HFFc6 (cell line): ENCODE measurements around the gene TNFRSF6B. TPM values are rescaled to one million over a fixed set of nuclear protein-coding genes. Genes with fewer than 3 reads are reported as not detected.

Experiments used
- DNase-seq: peaks from one replicate; pipeline ENCODE4 v3.0.0-alpha.2; 2018
- H3K27ac Mint-ChIP-seq: 2 replicates; pipeline ENCODE4 v1.8.0; 2020; ENCODE audit warnings: mild to moderate bottlenecking, mixed read lengths
- H3K27me3 Mint-ChIP-seq: 2 replicates; pipeline ENCODE4 v1.8.0; 2021; ENCODE audit warnings: mild to moderate bottlenecking, moderate library complexity, mixed read lengths; ENCODE audit not compliant: insufficient read depth
- H3K36me3 Mint-ChIP-seq: 2 replicates; pipeline ENCODE4 v1.8.0; 2021; ENCODE audit warnings: low read depth, mixed read lengths
- H3K4me1 Mint-ChIP-seq: 2 replicates; pipeline ENCODE4 v1.8.0; 2020; ENCODE audit warnings: low read depth, mixed read lengths
- H3K4me3 Mint-ChIP-seq: 2 replicates; pipeline ENCODE4 v1.8.0; 2020; ENCODE audit warnings: mild to moderate bottlenecking, moderate library complexity, mixed read lengths
- H3K9me3 Mint-ChIP-seq: 2 replicates; pipeline ENCODE4 v1.8.0; 2020; ENCODE audit warnings: mild to moderate bottlenecking, mixed read lengths
- total RNA-seq, 6 experiments: library from RNA; stranded (reverse); fragmentation: NEBNext Ultra II Directional; extraction: Animal tissue kit (Norgen Biotek cat#: 25700); gene quantifications; 2 replicates in 1 of 6; 3 replicates in 5 of 6; pipeline ENCODE4 v1.2.3, GENCODE V29; 2021
- TF ChIP-seq, protein P1 (sequence below): fragments of 200-600 bp; sonication (generic); IDR thresholded peaks from 2 replicates; pipeline ENCODE4 v1.5.0; 2021; ENCODE audit warnings: antibody characterized with exemption, mild to moderate bottlenecking

The TNFRSF6B gene
- total RNA-seq, 6 experiments from 2014 or later = 0.33 to 1.8 (median 1.1) TPM

- no peaks in the 10 kb centered on the region; the same call in none of the 2 replicates for H3K27me3 Mint-ChIP-seq
- TF ChIP-seq, protein P1, sequence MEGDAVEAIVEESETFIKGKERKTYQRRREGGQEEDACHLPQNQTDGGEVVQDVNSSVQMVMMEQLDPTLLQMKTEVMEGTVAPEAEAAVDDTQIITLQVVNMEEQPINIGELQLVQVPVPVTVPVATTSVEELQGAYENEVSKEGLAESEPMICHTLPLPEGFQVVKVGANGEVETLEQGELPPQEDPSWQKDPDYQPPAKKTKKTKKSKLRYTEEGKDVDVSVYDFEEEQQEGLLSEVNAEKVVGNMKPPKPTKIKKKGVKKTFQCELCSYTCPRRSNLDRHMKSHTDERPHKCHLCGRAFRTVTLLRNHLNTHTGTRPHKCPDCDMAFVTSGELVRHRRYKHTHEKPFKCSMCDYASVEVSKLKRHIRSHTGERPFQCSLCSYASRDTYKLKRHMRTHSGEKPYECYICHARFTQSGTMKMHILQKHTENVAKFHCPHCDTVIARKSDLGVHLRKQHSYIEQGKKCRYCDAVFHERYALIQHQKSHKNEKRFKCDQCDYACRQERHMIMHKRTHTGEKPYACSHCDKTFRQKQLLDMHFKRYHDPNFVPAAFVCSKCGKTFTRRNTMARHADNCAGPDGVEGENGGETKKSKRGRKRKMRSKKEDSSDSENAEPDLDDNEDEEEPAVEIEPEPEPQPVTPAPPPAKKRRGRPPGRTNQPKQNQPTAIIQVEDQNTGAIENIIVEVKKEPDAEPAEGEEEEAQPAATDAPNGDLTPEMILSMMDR = no peak
- H3K4me1 Mint-ChIP-seq = no peaks in the 10 kb centered on the region
- DNase-seq = no peak
- H3K36me3 Mint-ChIP-seq = peaks cover 34% of the 10 kb centered on the region
- H3K4me3 Mint-ChIP-seq = no peak overlapping the region
- no peak overlapping the region for H3K27ac Mint-ChIP-seq
- no peaks in the 10 kb centered on the region for H3K9me3 Mint-ChIP-seq
These were observed 23.8 kb upstream of the TNFRSF6B start for GRCh38 chr20:63672666-63673065.

GRCh38 chr20:63673951-63674350 lies 22.5 kb upstream of the TNFRSF6B start:
- no peak for DNase-seq
- TF ChIP-seq, protein P1 = no peak
- peaks cover 31% of the 10 kb centered on the region for H3K36me3 Mint-ChIP-seq

DNA sequence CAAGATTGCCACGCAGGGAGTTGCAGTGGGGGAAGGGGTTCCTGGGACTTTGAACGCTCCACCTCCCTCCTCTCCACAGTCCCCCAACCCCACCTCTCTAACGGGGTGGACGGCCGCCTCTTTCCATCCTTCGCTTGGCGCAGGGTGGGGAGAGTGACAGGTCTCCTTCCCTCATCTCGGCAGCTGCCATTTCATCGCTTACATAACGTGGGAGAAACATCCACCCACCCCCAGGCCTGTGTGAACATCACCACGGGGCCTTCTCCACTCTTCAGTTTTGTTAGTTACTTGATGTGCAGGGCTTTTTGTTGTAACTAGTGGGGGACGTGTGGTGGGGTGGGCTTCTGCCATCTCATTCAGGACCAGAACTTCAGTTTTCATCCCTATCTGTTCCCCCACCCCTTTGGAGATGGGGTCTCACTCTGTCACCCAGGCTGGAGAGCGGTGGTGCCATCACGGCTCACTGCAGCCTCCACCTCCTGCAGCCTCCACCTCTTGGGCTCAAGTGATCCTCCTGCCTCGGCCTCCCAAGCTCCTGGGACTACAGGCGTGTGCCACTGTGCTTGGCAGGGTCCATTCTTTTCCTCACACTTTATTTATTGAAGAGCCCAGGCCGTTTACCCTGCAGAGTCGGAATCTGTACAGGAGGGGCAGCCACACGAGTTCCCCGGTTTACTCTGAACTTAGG lies 20.6 kb upstream of the TNFRSF6B start:
- no peaks in the 10 kb centered on the region for H3K4me1 Mint-ChIP-seq
- TF ChIP-seq, protein P1 = no peak
- no peaks in the 10 kb centered on the region for H3K9me3 Mint-ChIP-seq
- no peak for DNase-seq
- no peak overlapping the region for H3K27ac Mint-ChIP-seq
- H3K4me3 Mint-ChIP-seq = no peak overlapping the region
- H3K36me3 Mint-ChIP-seq = peaks cover 26% of the 10 kb centered on the region
- H3K27me3 Mint-ChIP-seq = no peaks in the 10 kb centered on the region; the same call in none of the 2 replicates

More at GRCh38 chr20:63673951-63674350, 22.5 kb upstream of the TNFRSF6B start:
- no peaks in the 10 kb centered on the region for H3K4me1 Mint-ChIP-seq
- H3K27ac Mint-ChIP-seq = no peak overlapping the region
- H3K9me3 Mint-ChIP-seq = no peaks in the 10 kb centered on the region
- no peak overlapping the region for H3K4me3 Mint-ChIP-seq
- no peaks in the 10 kb centered on the region; the same call in none of the 2 replicates for H3K27me3 Mint-ChIP-seq

DNA sequence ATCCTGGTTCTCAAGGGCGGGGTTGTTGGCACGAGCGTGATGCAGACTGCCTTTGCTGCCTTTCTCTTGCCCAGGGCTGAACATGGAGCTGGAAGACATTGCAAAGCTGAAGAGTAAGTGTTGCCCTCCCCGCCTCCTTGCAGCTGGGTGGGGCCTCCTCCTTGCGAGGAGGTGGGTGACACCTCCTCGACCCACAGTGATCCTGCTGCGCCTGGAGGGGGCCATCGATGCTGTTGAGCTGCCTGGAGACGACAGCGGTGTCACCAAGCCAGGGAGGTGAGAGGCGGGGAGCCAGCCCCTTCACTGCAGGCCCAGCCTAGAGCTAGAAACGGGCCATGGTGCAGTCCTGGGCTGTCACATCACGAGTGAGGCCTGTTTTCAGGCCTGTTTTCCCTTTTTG lies 18.4 kb upstream of the TNFRSF6B start:
- Mint-ChIP-seq H3K27me3 (peaks cover 4% of the 10 kb centered on the region), H3K36me3 (peaks cover 21% of the 10 kb centered on the region), H3K4me3 (no peak overlapping the region), H3K27ac (no peak overlapping the region), H3K4me1 (peaks cover 9% of the 10 kb centered on the region), H3K9me3 (no peaks in the 10 kb centered on the region)
- TF ChIP-seq, protein P1 = no peak
- no peak for DNase-seq

- Mint-ChIP-seq H3K4me1 (peaks cover 14% of the 10 kb centered on the region), H3K27me3 (peaks cover 4% of the 10 kb centered on the region), H3K4me3 (no peak overlapping the region), H3K27ac (no peak overlapping the region; the same call in 1 of the 2 replicates), H3K9me3 (no peaks in the 10 kb centered on the region; the same call in 1 of the 2 replicates), H3K36me3 (peaks cover 26% of the 10 kb centered on the region)
- TF ChIP-seq, protein P1 = no peak
- DNase-seq = no peak
These were observed 17.6 kb upstream of the TNFRSF6B start for GRCh38 chr20:63678667-63679465.
